ENCODE data around the gene FILIP1.

The FILIP1 gene

DNA sequence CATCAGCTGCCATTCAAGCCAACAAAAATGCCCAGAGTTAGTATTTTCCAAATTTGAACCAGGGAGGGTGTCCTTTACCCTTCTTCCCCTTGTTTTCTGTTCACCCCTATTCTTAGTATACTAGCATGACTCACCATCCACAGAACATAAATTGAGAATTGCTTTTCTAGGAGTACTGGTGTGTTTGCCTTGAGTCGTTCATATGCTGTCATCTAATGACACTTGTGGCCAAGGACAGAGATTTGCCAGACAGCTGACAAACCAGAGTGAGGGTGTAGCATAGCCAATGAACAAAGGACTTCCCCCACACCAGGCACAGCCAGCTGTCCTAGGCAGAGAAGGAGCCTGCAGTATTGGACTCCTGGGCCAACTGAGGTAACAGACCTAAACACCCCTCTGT lies 62.2 kb downstream of the FILIP1 start:
- POLR2A ChIA-PET, result no interaction called here
- no peak for DNase-seq (ENCODE audit: low read depth, low spot score)
- no peak overlapping the region for H3K4me3 ChIP-seq (ENCODE audit: low read depth, low read length)
- TF ChIP-seq, protein P1, sequence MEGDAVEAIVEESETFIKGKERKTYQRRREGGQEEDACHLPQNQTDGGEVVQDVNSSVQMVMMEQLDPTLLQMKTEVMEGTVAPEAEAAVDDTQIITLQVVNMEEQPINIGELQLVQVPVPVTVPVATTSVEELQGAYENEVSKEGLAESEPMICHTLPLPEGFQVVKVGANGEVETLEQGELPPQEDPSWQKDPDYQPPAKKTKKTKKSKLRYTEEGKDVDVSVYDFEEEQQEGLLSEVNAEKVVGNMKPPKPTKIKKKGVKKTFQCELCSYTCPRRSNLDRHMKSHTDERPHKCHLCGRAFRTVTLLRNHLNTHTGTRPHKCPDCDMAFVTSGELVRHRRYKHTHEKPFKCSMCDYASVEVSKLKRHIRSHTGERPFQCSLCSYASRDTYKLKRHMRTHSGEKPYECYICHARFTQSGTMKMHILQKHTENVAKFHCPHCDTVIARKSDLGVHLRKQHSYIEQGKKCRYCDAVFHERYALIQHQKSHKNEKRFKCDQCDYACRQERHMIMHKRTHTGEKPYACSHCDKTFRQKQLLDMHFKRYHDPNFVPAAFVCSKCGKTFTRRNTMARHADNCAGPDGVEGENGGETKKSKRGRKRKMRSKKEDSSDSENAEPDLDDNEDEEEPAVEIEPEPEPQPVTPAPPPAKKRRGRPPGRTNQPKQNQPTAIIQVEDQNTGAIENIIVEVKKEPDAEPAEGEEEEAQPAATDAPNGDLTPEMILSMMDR (IDR thresholded peaks at IDR 0.05; ENCODE audit: insufficient read depth, low read length, missing control alignments), result no peak
- CTCF ChIA-PET, result no interaction called here

DNA sequence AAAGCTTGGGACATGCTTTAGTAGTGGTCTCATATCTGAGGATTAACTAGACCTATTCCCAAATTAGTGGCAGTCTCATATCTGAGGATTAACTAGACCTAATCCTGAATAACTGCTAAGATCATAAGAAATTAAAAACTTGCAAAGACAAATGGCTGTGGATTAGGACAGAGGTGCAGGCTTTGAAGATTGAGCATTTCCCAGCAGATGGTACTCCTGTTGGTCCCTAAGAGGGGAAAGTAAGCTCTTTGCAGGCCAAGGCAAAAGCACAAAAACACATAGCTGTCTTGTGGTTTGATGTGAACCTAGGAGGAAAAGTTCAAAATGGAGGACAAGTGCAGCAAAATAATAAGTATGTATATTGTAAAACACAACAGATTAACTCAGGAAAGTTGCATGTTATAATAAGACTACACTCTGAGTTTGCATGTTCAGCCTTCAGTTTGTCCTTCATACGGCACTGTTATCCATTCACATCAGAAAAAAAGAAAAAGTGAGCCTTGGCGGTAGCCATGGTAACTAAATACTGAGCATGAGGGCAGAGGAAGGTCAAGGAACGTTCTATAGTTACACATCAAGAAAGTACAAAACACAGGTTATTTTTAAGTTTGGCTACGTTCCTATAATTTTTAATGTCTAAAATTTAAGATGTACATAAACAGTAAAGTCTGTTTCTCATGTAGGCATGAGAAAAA lies 62.8 kb downstream of the FILIP1 start:
- TF ChIP-seq, protein P1 (IDR thresholded peaks at IDR 0.05; ENCODE audit: insufficient read depth, low read length, missing control alignments), result no peak
- DNase-seq (ENCODE audit: low read depth, low spot score), result no peak
- H3K4me3 ChIP-seq (ENCODE audit: low read depth, low read length), result no peak overlapping the region
- CTCF ChIA-PET, result no interaction called here
- POLR2A ChIA-PET, result no interaction called here

DNA sequence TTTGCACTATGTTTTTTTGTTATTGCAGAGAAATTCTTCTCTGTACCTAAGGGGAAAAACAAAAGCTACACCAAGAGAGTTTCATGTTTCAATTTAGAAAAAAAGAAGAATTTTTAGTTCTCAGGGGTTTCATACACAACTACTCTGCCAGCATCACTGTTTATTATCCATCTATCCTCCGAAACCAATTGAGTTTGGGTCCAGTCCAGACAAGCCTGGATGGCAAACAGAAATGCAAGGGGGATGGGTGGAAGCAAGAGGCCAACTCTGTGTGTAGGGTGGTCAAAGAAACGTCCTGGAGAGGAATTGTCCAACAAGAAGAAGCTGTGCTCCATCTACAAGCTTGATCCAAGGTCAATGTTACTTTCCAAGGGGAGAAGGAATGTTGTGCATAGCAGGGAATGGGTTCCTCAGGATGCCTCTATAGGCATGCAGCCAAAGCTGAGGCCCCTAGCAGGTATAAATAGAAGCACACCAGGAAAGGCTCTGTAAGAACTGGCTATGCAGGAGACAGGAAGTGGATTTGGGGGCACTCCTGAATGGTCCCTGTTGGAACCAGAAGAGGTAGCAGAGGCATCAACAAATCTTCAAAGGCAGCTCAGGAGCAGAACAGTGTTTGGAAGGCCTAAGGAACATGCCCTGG lies 64.4 kb downstream of the FILIP1 start:
- H3K4me3 ChIP-seq (ENCODE audit: low read depth, low read length), result no peak overlapping the region
- no peak for DNase-seq (ENCODE audit: low read depth, low spot score)
- ChIA-PET CTCF (no interaction called here), POLR2A (no interaction called here)
- TF ChIP-seq, protein P1 (IDR thresholded peaks at IDR 0.05; ENCODE audit: insufficient read depth, low read length, missing control alignments), result no peak

DNA sequence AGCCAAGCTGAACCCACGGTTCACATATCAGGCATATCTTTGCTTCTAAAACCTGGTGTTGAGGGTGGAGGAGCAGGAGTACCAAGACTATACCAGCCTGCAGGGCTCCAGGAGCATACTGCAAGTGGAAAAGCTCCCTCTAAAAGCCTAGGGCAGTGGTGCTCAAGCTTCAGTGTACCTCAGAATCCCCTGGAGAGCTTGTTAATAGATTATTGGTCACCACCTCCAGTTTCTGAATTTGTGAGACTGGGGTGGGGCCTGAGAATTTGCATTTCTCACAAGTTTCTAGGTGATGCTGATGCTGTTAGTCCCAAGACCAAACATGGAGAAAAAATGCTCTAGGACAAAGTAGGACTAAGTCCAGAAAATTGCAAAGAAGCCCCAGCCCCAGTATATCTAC lies 65.4 kb downstream of the FILIP1 start:
- ChIA-PET CTCF (no interaction called here), POLR2A (no interaction called here)
- DNase-seq (ENCODE audit: low read depth, low spot score), result no peak
- H3K4me3 ChIP-seq (ENCODE audit: low read depth, low read length), result no peak overlapping the region
- TF ChIP-seq, protein P1 (IDR thresholded peaks at IDR 0.05; ENCODE audit: insufficient read depth, low read length, missing control alignments), result no peak

DNA sequence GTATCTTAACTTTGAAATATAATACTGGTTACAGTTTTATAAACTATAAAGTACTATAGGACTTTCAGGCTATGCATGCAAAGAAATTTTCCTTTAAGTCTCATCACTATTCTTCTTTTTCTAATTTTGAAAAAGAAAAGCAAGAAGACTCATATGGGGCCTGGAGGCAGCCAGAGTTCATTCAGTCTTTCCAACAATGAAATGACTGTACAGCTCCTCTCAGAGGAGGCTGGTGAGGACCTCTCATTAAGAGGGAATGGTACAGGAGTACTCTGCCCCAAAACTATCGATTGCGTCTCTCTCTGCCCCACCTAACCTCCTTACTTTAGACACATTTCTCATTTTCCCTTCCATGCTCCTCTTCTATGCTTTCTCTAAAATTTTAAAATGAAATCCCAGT lies 66.3 kb downstream of the FILIP1 start:
- H3K4me3 ChIP-seq (ENCODE audit: low read depth, low read length), result no peak overlapping the region
- TF ChIP-seq, protein P1 (IDR thresholded peaks at IDR 0.05; ENCODE audit: insufficient read depth, low read length, missing control alignments), result no peak
- ChIA-PET CTCF (interaction anchor here (1.1 kb wide), 1 partner anchor 12 kb away, joined by 3 read pairs; no protein-coding TSS in a partner anchor), POLR2A (no interaction called here)
- DNase-seq (ENCODE audit: low read depth, low spot score), result no peak

DNA sequence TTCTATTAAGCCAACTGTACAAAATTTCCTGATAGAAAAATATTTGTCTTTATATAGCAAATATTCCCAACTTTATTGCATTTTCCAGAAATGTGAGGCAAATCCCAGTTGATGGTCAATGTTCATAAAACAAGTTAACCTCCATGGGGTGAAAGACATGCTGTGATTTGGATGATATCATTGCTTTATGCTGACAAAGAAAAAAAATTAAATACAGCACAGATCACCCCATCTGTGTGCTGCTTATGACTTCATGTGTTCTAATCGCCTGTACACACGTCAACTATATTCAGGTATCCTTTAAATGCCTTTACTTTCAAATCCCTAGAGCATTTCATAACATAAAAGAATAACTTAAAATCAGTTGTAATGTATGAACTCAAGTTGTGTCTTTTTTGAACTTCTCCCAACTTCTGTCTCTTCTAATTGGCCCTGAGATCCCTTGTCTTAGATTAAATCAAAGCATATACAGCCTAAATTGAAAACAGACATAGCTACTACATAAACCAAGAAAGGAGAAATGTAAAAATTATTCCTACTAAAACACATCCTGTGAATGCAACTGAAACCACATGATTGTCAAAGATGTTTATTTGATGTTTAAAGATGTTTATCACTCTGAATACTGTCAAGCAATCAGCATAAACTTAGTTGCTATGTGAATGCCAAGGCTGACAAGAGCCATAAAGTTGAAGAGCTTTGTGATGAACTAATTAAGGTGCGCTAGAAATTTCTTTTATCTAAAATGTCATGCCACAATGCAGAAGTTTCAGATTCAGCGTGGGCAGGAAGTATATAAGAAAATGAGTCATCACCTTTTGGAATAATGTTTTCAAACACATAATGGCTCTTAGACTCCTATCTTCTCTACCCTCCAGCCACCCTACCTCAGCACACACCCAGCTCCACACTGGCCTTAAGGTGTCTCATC lies 68.7 kb downstream of the FILIP1 start:
- TF ChIP-seq, protein P1 (IDR thresholded peaks at IDR 0.05; ENCODE audit: insufficient read depth, low read length, missing control alignments), result no peak
- DNase-seq (ENCODE audit: low read depth, low spot score), result no peak
- H3K4me3 ChIP-seq (ENCODE audit: low read depth, low read length), result no peak overlapping the region
- ChIA-PET POLR2A (no interaction called here), CTCF (interaction anchor here (0.8 kb wide), 1 partner anchor 126 kb away, joined by 3 read pairs; no protein-coding TSS in a partner anchor)

Measured in AG04449 (cell line).